Natural killer cell (primary cell): Measurements from ENCODE around the gene RALB. TPM values are rescaled to one million over a fixed set of nuclear protein-coding genes. Genes with fewer than 3 reads are reported as not detected.
A peak's percentile ranks its signal among the peaks of the same experiment; 100 is the strongest.

Experiments
- ATAC-seq, 3 donors: fragments of 150-1000 bp in 2 of 3; fragments of 200-7000 bp in 1 of 3; cut with Tn5 transposase; 1 replicate in 1 of 3; 2 replicates in 2 of 3; pipeline ENCODE4 v1.10.0; 2021; ENCODE audit warnings: mild to moderate bottlenecking in 2 of 3, moderate library complexity in 2 of 3
- DNase-seq, 2 donors: peaks; one replicate each; pipeline versions ENCODE4 v3.0.0 to v3.0.0-alpha.2; 2013 to 2021; ENCODE audit warnings: mixed read lengths in 1 of 2
- H3K27ac ChIP-seq: one replicate; pipeline ENCODE4 v1.5.1; 2013; ENCODE audit warnings: mild to moderate bottlenecking, low read length
- H3K27me3 ChIP-seq: one replicate; pipeline ENCODE4 v1.6.1; 2013; ENCODE audit warnings: low read length; ENCODE audit not compliant: control insufficient read depth, insufficient read depth
- H3K36me3 ChIP-seq: one replicate; pipeline ENCODE4 v1.6.1; 2013; ENCODE audit warnings: low read length; ENCODE audit not compliant: control insufficient read depth, insufficient read depth
- H3K4me1 ChIP-seq: one replicate; pipeline ENCODE4 v1.6.1; 2013; ENCODE audit warnings: low read length; ENCODE audit not compliant: control insufficient read depth, insufficient read depth
- H3K4me3 ChIP-seq: one replicate; pipeline ENCODE4 v1.5.1; 2013; ENCODE audit warnings: low read length
- H3K9me3 ChIP-seq: one replicate; pipeline ENCODE4 v1.6.1; 2013; ENCODE audit warnings: low read length; ENCODE audit not compliant: control insufficient read depth, insufficient read depth
- H3K27ac Mint-ChIP-seq, 2 donors: one replicate each; pipeline ENCODE4 v1.8.0; 2022; ENCODE audit warnings: mild to moderate bottlenecking in 2 of 2, mixed read lengths in 2 of 2, moderate library complexity in 1 of 2
- H3K27me3 Mint-ChIP-seq, 2 donors: one replicate each; pipeline ENCODE4 v1.8.0; 2022; ENCODE audit warnings: low read depth in 2 of 2, mixed read lengths in 2 of 2
- H3K36me3 Mint-ChIP-seq: one replicate; pipeline ENCODE4 v1.8.0; 2022; ENCODE audit warnings: mixed read lengths
- H3K4me1 Mint-ChIP-seq, 2 donors: one replicate each; pipeline ENCODE4 v1.8.0; 2022; ENCODE audit warnings: mixed read lengths in 2 of 2
- H3K4me3 Mint-ChIP-seq: one replicate; pipeline ENCODE4 v1.8.0; 2022; ENCODE audit warnings: mild to moderate bottlenecking, moderate library complexity, mixed read lengths
- H3K9me3 Mint-ChIP-seq, 2 donors: one replicate each; pipeline ENCODE4 v1.8.0; 2022; ENCODE audit warnings: mixed read lengths in 2 of 2
- CTCF ChIP-seq: fragments of 200-600 bp; IDR thresholded peaks from one replicate; pipeline ENCODE4 v1.8.0; 2022; ENCODE audit warnings: antibody characterized with exemption
- WGBS: methylation state at CpG from one replicate; pipeline ENCODE4 v1.1.7; 2013; ENCODE audit warnings: missing lambda C conversion rate; ENCODE audit not compliant: insufficient coverage; 5-methylcytosine and 5-hydroxymethylcytosine counted together
- intact Hi-C: fragments of 100-400 bp; cut with micrococcal nuclease; formaldehyde crosslinking; loops from one replicate; pipeline ENCODE4 v1.14.2; 2022
- total RNA-seq, 4 donors: library from RNA; stranded (reverse); fragments of 120-200 nt in 1 of 4; gene quantifications; one replicate each; pipeline versions ENCODE4 v1.2.3 to v1.2.4, GENCODE V29; 2013 to 2022

The RALB gene
- total RNA-seq, 3 donors from 2014 or later (not counting 1 experiment from before 2014, with no cell fraction given): 21.0 to 25.9 (median 25.4) TPM

GRCh38 chr2:120229341-120229740 is 23.3 kb upstream of the RALB start:
- TF ChIP-seq CTCF: no peak
- Mint-ChIP-seq H3K36me3 (no peaks in the 10 kb centered on the region), H3K4me1 (peaks cover 30 to 47% of the 10 kb centered on the region in 2 donors), H3K27me3 (no peaks in the 10 kb centered on the region), H3K4me3 (no peak overlapping the region), H3K9me3 (no peaks in the 10 kb centered on the region), H3K27ac (peak overlapping the region in 1 of 2 donors; percentile 25)
- H3K4me3 ChIP-seq: no peak overlapping the region
- H3K36me3 ChIP-seq: no peaks in the 10 kb centered on the region
- no peak for DNase-seq
- WGBS: 96% methylated on average over 10 of the region's 10 CpGs
- H3K27me3 ChIP-seq: no peaks in the 10 kb centered on the region
- H3K9me3 ChIP-seq: no peaks in the 10 kb centered on the region
- peaks cover 36% of the 10 kb centered on the region for H3K4me1 ChIP-seq
- no peak overlapping the region for H3K27ac ChIP-seq
- ATAC-seq: no peak
- intact Hi-C loops: no loop called here

GRCh38 chr2:120230515-120231471 is 21.9 kb upstream of the RALB start:
- Histone ChIP-seq H3K27me3 (no peaks in the 10 kb centered on the region), H3K36me3 (no peaks in the 10 kb centered on the region), H3K9me3 (no peaks in the 10 kb centered on the region), H3K4me3 (no peak overlapping the region), H3K27ac (peak overlapping the region; percentile 89), H3K4me1 (peaks cover 34% of the 10 kb centered on the region)
- ATAC-seq (no peak), DNase-seq (no peak)
- H3K4me1 Mint-ChIP-seq: peaks cover 28 to 45% of the 10 kb centered on the region in 2 donors
- 81% methylated on average over 17 of the region's 17 CpGs for WGBS
- H3K4me3 Mint-ChIP-seq: peak overlapping the region; percentile 90
- H3K36me3 Mint-ChIP-seq: no peaks in the 10 kb centered on the region
- no peaks in the 10 kb centered on the region for H3K27me3 Mint-ChIP-seq
- peak overlapping the region; percentile 94 to 96 for H3K27ac Mint-ChIP-seq
- intact Hi-C loops: no loop called here
- no peak for TF ChIP-seq CTCF
- H3K9me3 Mint-ChIP-seq: no peaks in the 10 kb centered on the region

GRCh38 chr2:120231564-120231973 is 21.1 kb upstream of the RALB start:
- H3K36me3 ChIP-seq: no peaks in the 10 kb centered on the region
- H3K4me3 ChIP-seq: peak overlapping the region; percentile 58
- H3K27ac ChIP-seq: peak overlapping the region; percentile 89
- TF ChIP-seq CTCF: no peak
- peak; percentile 1 to 21 (median 14) for ATAC-seq
- intact Hi-C loops: no loop called here
- peak overlapping the region; percentile 94 to 96 for H3K27ac Mint-ChIP-seq
- H3K4me1 Mint-ChIP-seq: peaks cover 28 to 45% of the 10 kb centered on the region in 2 donors
- no peaks in the 10 kb centered on the region for H3K9me3 Mint-ChIP-seq
- H3K27me3 Mint-ChIP-seq: no peaks in the 10 kb centered on the region
- DNase-seq: no peak
- H3K9me3 ChIP-seq: no peaks in the 10 kb centered on the region
- 66% methylated on average over 4 of the region's 4 CpGs for WGBS
- peak overlapping the region; percentile 90 for H3K4me3 Mint-ChIP-seq
- H3K36me3 Mint-ChIP-seq: no peaks in the 10 kb centered on the region
- H3K27me3 ChIP-seq: no peaks in the 10 kb centered on the region
- H3K4me1 ChIP-seq: peaks cover 34% of the 10 kb centered on the region
